ENCODE measurements around the gene WNT3. TPM values are rescaled to one million over a fixed set of nuclear protein-coding genes. Genes with fewer than 3 reads are reported as not detected.

WNT3 gene
- total and polyA plus RNA-seq, 2 of the 8 experiments (the other 6 are each of a cell fraction or from before 2014, with no cell fraction given): 0.56 to 2.0 TPM

DNA sequence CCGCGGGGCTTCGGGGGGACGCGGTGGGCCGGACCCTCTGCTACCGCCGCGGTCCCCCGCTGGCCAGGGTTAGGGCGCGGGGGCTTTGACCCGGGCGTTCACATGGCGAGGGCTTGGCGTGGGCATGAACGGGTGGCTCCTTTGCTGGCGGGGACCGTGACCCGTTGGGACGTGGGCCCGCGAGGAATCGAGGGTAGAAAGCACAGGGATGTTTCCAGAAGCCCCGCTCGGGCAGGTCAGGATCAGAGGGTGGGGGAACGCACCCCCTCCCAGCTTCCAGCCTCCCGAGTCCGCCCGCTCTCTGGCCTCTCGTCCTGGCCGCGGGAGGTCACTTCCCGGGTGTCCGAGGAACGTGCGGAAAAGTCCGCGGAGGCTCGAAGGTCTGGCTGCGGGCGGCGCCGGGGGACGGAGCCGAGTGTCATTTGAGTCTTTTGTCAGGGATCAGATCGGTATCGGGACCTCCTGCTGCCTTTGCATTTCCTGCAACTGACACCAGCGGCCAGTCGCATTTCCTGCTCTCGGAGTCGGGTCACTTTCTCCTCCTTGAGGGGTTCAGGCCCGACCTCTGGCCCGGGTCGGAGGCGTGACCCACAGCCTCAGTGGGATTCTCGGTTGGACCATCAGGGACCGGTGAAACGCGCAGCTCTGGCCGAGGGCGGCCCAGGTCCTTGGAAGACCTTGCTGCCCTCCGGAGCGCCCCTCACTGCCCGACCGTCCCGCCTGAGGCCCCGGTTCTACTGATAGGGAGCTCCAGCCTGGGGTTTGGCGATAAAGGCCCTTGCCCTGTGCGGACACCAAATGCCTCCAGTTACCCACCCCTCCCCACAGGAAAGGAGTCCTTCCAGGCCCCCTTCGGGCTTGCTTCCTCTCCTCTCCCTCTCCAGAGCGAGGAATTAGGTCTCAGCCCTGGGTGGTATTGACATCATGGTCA lies 702 bp upstream of the WNT3 start (continued):
- TF ChIP-seq, protein P1, sequence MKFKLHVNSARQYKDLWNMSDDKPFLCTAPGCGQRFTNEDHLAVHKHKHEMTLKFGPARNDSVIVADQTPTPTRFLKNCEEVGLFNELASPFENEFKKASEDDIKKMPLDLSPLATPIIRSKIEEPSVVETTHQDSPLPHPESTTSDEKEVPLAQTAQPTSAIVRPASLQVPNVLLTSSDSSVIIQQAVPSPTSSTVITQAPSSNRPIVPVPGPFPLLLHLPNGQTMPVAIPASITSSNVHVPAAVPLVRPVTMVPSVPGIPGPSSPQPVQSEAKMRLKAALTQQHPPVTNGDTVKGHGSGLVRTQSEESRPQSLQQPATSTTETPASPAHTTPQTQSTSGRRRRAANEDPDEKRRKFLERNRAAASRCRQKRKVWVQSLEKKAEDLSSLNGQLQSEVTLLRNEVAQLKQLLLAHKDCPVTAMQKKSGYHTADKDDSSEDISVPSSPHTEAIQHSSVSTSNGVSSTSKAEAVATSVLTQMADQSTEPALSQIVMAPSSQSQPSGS (IDR thresholded peaks at IDR 0.05; ENCODE audit: low read length): 0 out of 2 replicates have a peak, but pooled peaks have one; percentile 18
- no peak for TF ChIP-seq KDM5A (IDR thresholded peaks at IDR 0.05; ENCODE audit: low read length)
- TF ChIP-seq TAF1 (IDR thresholded peaks at IDR 0.05; ENCODE audit: low read depth, low read length): 0 out of 2 replicates have a peak, but pooled peaks have one; percentile 32
- no peak for TF ChIP-seq NANOG (IDR thresholded peaks at IDR 0.05; ENCODE audit: insufficient read depth, low read depth, low read length, poor library complexity, severe bottlenecking)
- no peak for TF ChIP-seq BACH1 (IDR thresholded peaks at IDR 0.05; ENCODE audit: low read length)
- no peak for TF ChIP-seq CHD1 (IDR thresholded peaks at IDR 0.05; ENCODE audit: low read depth, low read length)
- no peak for TF ChIP-seq YY1 (IDR thresholded peaks at IDR 0.05; ENCODE audit: low read depth, low read length)
- TF ChIP-seq ASH2L (IDR thresholded peaks at IDR 0.05; ENCODE audit: low read length): no peak
- no peak for TF ChIP-seq GTF2F1 (IDR thresholded peaks at IDR 0.05; ENCODE audit: borderline replicate concordance, low read depth, low read length)
- no peak for TF ChIP-seq RFX5 (IDR thresholded peaks at IDR 0.05; ENCODE audit: borderline replicate concordance, low read depth, low read length)
- no peak for TF ChIP-seq JUND (IDR thresholded peaks at IDR 0.05; ENCODE audit: low read length)
- TF ChIP-seq, protein P2, sequence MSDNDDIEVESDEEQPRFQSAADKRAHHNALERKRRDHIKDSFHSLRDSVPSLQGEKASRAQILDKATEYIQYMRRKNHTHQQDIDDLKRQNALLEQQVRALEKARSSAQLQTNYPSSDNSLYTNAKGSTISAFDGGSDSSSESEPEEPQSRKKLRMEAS (IDR thresholded peaks at IDR 0.05): 0 out of 2 replicates have a peak, but pooled peaks have one; percentile 14
- TF ChIP-seq GABPA (IDR thresholded peaks at IDR 0.05; ENCODE audit: borderline replicate concordance, insufficient read depth, low read length): no peak
- TF ChIP-seq HDAC6 (IDR thresholded peaks at IDR 0.05; ENCODE audit: low read depth, low read length): no peak
- TF ChIP-seq RAD21 (IDR thresholded peaks at IDR 0.05 in 1 of 2, conservative IDR thresholded peaks at IDR 0.05 in 1 of 2; ENCODE audit: low read depth in 2 of 2, low read length in 2 of 2): no peak
- TF ChIP-seq CBX5 (IDR thresholded peaks at IDR 0.05; ENCODE audit: low read depth, low read length): no peak
- TF ChIP-seq SIRT6 (IDR thresholded peaks at IDR 0.05; ENCODE audit: low read length): no peak
- peak; percentile 27 for TF ChIP-seq RNF2 (IDR thresholded peaks at IDR 0.05; ENCODE audit: borderline replicate concordance, low read depth, low read length, missing control alignments, poor library complexity, severe bottlenecking)
- TF ChIP-seq POLR2A (IDR thresholded peaks at IDR 0.05; ENCODE audit: control extremely low read depth in 1 of 2, low read depth in 2 of 2, low read length in 2 of 2): 0 out of 3 replicates have a peak, but pooled peaks of 1 of the 2 experiments have one; percentile 11
- TF ChIP-seq EP300 (IDR thresholded peaks at IDR 0.05; ENCODE audit: borderline replicate concordance in 1 of 2, low read depth in 2 of 2, low read length in 2 of 2): no peak
- TF ChIP-seq SP1 (IDR thresholded peaks at IDR 0.05; ENCODE audit: low read depth, low read length): no peak

All from H1 (cell line).